Stimulated activated CD8-positive, alpha-beta memory T cell treated with anti-CD3 and anti-CD28 coated beads, Interleukin-12 subunit alpha, Interleukin-12 subunit beta, amount 100 ng/mL, for 4 hours (primary cell): ENCODE results near the gene GKAP1.
A peak's percentile ranks its signal among the peaks of the same experiment; 100 is the strongest.
"Not testable (repeated sequence)": the region's sequence is repeated elsewhere in the genome, so short reads cannot be mapped to it uniquely, and the experiment has no call there.

Experiments
- DNase-seq: peaks from one replicate; pipeline ENCODE4 v3.0.0-alpha.2; 2020; ENCODE audit warnings: low read depth

GKAP1 gene

DNA sequence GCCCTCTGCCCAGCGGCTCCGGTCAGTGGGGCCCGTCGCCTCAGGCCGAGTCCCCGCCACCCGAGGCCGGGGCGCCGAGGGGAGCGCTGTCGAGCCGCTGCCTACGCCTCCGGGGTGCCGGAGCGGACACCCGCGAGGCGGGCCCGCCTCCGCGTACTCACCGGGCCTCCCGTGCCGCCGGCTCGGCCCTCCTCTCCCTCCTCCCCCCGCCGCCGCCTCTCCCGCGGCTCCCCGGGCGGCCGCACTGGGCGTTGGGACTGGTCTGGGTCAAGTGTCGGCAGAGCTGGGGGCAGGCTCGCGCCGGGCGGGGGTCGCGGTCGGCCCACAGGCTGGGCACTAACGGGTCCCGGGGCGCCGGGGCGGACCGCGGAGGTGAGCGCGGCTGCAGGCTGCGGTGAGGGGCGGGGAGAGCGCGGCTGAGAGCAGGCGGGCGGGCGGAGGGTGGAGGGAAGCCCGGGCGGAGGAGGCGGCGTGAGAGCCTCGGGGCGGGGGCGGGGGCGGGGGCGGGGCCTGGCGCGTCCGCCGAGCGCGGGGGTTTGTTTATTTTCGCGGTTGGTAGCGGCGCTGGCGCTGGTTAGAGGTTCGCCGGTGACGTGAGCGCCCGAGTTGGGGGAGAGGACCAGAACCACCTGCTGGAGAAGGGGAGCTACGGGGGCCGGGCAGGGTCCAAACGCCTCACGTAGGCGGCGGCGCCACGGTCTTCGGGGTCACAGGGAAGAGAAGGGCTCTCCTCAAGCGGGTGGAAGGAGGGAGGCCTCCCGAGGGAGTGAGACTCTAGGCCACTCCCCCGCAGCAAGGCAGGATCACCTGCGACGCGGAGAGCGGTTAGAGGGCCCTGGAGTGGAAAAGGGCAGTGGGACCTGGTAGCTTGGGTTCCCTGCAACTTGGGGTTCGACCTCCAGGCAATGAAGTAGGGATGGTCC, at the start of gene GKAP1:
Gene GKAP1 (minus strand): TSS at position 414 of the 923 bp plus-strand sequence. CDS start 11,252 bp downstream, outside the sequence.
- DNase-seq, result peak; percentile 72

DNA sequence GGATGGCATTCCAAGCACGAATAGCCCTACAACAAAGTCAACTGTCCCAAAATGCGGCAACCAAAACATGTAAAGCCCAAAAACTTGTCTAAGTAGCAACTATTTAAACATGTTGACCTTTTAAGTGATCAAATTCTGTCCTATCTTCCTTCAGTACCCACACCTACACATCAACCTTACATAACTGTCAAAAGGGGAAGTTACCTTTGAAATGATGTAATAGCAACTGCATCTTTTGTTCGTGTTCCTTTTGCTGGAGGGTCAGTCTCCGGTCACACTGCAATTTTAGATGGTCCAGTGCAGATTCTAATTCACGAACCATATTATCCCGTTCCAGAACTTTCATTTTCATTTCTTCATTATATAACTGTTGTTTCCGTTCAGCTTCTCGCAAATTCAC, 32.3 kb upstream of the GKAP1 start:
- DNase-seq, result not testable (repeated sequence)

DNA sequence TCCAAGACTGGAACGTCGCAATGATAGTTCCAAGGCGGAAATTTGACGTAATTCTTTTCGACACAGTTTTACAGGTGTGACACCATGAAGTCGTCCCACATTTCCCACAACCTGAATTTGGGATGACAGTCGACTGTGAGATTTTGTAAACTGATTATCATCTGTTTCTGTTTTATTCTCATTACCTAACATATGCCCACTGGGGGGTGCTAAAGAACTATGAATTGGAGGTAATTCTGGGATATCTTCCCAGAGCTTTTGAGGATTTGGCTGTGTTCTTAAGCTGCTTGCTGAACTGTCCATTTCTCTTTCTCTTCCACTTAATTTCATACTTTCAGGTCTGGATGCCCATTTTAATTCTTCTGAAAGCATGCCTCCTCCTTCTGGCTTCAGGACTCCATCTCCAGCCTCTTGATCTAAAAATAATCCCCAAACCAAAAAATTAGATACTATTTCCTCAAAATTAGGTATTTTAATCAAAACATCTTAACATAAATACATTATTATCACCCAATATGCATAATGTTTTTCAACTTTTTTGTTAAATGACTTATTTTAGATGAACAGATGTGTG, 19.6 kb upstream of the GKAP1 start:
- DNase-seq, result not testable (repeated sequence)

DNA sequence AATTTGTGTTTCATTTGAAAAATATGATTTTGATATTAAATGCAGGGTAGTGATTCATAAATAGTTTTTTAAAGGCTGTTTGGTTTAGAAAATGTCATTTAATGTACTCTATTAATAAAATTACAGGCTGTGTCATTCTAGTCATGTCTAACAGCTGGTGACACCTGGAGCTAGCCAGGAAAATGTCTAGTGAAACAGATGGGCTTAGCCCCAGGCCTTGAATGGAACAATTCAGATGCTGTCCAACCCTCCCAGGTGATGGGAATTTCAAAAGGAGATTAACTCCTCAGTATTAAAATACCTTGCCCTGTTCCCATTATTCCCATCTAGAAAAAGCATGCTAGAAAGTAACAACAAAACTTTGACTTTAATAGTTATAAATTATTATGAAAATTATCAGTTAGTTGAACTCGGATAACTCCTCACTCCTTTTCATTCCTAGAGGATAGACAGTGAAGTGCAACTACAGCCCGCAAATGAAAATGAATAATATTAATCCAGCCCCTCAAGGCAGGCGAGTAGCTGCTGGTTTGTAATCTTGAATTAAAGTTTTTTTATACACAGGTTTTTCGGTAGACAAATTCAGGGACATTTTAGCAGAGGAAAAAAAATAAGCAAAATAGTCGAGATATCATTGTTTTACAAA, 13.0 kb upstream of the GKAP1 start:
- not testable (repeated sequence) for DNase-seq

DNA sequence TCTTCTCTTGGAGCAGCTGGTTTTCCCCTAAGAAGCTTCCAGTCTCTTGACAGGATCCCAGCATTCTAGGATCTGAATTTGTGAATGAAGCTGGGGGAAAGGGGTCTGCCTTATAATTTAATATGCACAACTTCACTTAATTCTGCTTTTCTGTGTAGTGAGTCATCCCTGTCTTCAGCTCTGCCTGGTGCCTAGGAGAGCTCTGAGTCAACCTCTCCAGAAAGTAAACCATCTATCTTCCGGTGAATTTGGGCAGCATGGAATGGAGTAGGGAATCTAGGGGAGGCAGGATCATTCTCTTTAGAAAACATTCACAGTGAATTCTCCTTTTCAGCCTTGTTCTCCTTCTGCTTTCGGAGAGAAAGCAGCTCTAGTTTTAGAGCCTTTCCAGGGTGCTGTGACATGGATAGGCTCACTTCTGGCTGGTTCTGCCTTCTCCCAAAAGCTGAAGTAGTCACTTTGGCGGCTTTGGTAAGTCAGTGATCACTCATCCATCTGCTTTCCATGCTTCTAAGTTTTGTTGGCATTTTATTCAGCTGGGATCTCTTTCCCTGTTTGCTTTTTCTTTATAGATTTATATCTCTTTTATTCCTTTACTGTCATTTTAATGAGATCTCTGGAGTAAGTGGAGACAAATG, 7.5 kb upstream of the GKAP1 start:
- not testable (repeated sequence) for DNase-seq

DNA sequence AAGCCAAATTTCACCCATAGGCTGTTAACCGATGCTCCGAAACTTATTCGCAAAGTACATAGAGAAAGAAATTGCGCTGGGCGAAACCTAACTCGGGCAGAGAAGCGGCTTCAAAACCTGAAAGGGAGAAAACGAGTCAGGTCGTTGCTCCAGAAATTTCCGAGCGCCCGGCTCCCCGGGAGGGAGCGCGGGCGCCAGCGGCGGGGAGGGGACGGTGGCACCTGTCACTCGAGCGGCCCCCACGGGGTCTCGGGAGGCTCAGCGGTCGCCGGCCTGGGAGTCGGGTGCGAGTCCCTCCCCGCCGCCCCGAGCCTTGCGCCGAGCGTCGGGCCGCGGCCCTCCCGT, 586 bp downstream of the GKAP1 start:
- DNase-seq, result not testable (repeated sequence)

DNA sequence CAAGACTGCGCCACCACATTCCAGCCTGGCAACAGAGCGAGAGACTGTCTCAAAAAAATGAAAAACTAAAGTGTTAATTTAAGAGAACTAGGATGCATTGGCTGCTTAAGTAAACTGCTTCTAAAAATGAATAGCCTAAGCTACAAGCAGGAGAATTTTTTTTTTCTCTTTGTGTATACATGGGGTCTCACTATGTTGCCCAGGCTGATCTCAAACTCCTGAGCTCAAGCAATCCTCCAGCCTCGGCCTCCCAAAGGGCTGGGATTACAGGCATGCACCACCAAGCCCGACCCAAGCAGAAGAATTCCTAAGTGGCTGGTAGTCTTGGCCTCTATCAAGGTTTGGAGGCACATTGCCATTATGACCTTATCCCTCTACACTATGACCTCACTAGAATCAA, 2.4 kb downstream of the GKAP1 start:
- not testable (repeated sequence) for DNase-seq

DNA sequence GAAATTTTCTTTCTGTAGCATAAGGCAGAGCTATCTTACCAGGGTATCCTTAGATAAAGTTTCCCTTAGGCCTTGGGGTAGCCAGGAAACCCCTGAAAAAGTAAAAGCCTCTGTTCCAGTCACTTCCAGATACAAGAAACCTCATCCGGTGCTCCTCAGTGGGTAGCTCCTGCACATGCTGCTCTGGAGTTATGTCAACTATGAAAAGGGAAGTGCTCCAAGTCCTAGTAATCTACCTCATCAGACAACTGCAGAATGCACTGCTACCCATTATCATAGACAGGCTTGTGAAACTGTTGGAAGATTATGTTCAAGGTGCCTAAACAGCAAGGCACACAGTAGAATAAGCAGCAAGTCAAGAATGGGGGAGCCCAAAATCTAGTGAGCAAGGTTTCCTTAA, 8.4 kb downstream of the GKAP1 start:
- DNase-seq, result not testable (repeated sequence)

DNA sequence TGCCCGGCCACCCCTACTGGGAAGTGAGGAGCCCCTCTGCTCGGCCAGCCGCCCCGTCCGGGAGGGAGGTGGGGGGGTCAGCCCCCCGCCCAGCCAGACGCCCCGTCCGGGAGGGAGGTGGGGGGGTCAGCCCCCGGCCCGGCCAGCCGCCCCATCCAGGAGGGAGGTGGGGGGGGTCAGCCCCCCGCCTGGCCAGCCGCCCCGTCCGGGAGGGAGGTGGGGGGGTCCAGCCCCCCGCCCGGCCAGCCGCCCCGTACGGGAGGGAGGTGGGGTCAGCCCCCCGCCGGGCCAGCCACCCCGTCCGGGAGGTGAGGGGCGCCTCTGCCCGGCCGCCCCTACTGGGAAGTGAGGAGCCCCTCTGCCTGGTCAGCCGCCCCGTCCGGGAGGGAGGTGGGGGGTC, 13.1 kb downstream of the GKAP1 start:
- DNase-seq, result not testable (repeated sequence)

DNA sequence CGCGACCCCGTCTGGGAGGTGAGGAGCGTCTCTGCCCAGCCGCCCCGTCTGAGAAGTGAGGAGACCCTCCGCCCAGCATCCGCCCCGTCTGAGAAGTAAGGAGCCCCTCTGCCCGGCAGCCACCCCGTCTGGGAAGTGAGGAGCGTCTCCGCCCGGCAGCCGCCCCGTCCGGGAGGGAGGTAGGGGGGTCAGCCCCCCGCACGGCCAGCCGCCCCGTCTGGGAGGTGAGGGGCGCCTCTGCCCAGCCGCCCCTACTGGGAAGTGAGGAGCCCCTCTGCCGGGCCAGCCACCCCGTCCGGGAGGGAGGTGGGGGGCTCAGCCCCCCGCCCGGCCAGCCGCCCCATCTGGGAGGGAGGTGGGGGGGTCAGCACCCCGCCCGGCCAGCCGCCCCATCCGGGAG, 13.6 kb downstream of the GKAP1 start:
- DNase-seq, result not testable (repeated sequence)

DNA sequence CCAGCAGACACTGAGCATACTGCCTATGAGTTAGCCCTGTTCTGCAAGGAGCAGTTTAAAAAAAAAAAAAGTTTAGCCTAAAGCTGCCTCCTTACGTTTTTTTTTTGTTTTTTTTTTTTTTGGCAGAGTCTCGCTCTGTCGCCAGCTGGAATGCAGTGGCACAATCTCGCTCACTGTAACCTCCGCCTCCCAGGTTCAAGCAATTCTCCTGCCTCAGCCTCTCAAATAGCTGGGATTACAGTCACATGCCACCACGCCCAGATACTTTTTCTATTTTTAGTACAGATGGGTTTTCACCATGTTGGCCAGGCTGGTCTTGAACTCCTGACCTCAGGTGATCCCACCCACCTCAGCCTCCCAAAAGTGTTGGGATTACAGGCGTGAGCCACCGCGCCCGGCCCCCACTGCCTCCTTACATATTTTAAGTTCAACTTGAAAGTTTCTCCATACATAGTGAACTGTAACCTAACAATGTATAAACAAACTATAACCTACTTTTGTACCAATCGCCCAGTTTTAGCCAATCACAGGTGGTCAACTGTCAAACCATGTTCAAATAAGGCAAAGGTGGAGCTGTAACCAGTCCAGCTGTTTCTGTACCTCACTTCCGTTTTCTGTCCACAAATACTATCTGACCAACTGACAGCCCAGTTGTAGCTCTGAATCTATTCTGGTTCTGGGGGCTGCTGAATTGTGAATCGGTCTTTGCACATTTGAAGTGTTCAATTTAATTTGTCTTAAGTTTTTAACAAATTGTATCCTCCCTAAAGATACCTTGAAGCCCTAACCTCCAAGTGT, 17.1 kb downstream of the GKAP1 start:
- DNase-seq, result no peak

DNA sequence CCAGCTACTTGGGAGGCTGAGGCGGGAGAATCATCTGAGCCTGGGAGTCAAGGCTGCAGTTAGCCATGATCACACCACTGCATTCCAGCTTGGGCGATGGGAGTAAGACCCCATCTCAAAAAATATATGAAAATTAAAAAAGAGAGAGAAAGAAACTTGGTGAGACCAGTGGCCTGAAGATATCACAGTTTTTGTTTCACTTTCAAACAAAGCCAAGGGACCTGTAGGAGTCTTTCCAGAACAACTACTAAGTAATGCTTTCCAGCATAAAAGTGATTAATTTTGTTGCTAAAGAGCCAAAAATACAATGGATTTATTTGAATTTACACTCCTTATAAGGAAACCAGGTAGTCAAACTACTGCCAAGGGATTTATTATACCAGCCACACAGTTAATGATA, 23.5 kb downstream of the GKAP1 start:
- DNase-seq, result no peak

DNA sequence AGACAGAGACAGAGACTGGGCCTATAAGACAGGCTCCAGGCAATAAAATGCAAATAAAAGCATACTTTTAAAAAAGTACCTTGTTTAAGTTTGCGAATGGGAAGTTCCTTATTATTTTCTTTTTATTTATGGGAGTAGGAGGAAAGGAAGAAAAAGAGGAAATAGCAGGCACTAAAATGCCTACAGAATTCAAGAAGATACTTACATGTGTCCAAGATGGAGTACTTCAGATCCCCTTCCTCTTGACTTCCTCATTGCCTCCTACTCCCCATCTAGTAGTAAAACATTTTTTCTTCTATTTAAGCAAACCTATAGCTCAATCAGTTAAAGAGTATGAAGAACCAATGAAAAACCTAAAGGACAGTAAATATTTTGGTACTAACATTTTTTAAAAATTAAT, 24.8 kb downstream of the GKAP1 start:
- DNase-seq, result no peak

DNA sequence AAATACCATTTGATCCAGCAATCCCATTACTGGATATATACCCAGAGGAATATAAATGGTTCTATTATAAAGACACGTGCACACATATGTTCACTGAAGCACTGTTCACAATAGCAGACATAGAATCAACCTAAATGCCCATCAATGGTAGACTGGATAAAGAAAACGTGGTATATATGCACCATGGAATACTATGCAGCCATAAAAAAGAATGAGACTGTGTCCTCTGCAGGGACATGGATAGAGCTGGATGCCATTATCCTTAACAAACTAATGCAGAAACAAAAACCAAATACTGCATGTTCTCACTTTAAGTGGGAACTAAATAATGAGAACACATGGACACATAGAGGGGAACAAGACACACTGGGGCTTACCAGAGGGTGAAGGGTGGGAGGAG, 39.4 kb downstream of the GKAP1 start:
- no peak for DNase-seq

DNA sequence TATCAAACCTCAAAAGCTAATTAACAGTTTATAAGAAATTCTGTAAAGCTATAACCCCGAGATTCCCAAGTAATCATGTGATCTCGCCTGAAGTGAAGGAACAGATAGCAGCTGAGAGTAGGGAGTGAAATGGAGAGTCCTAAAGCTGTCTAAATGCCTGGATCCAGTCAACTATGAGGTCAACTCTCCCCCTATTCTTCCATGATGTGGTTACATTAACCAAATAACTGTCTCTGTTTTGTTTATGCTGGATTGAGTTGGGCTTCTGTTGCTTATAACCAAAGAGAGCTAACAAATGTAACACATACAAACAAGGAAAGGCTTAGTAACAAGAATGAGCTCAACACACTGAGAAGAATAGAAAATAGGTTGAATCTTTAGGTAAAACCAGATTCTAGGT, 41.6 kb downstream of the GKAP1 start:
- DNase-seq, result no peak

DNA sequence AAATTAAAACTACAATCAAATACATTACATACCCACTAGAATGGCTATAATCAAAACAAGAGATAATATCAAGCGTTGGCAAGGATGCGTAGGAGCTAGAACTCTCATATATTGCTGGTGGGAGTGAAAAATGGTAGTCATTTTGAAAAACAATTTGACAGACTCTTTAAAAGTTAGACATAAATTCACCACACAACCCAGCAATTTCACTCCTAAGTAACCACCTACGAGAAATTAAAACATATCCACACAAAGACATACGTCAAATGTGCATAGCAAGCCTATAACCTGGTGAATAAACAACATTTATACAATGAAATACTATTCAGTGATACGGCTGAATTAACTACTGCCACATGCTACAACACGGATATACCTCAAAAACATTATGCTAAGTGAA, 44.7 kb downstream of the GKAP1 start:
- no peak for DNase-seq

DNA sequence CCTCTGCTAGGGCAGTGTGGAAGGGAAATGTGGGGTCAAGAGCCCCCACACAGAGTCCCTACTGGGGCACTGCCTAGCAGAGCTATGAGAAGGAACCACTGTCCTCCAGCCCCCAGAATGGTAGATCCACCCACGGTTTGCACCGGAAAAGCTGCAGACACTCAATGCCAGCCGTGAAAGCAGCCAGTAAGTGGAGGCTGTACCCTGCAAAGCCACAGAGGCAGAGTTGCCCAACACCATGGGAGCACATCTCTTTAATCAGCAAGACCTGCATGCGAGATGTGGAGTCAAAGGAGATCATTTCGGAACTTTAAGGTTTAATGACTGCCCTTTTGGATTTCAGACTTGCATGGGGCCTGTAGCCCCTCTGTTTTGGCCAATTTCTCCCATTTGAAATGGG, 52.2 kb downstream of the GKAP1 start:
- no peak for DNase-seq

DNA sequence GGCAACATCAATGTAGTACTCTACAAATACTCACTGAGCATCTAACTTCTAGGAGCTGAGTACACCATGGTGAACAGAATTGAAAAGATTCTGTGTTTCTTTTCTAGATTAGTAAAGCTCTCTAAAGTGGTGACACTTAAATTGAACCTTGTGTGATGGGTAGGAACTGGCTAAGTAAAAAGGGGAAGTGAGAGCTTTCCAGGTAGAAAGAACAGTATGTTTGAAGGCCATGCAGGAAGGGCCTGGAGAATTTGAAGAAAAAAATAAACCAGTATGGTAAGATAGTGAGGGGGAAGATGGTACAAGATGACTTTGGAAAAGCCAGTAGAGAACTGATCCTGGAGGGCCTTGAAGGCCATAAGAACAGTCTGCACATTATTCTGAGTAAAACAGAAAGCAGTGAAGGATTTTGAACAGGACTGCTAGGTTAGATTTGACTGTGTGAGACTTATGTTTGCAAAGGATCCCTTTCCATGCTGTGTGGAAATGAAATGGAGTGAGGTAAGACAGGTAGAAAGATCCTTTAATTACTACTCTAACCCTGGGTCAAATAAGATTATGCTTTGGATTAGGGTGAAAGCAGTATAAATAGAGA, 63.1 kb downstream of the GKAP1 start:
- no peak for DNase-seq

DNA sequence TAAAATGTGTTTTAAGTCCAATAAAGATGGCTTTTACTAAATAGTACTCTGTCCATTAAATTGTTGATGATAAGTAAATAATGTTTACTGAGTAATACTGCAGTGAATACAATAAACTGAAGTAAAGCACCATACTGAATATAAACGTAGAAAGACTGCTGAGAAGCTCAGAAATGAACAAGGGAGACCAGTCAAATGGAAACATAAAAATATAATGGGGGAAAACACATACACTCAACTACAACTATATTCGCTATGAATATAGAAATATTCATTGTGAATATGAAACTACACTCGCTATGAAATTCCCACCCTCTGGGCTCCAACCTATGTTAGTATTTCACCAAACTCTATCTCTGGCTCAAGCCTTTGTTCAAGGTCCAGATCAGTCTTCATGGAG, 67.9 kb downstream of the GKAP1 start:
- no peak for DNase-seq

DNA sequence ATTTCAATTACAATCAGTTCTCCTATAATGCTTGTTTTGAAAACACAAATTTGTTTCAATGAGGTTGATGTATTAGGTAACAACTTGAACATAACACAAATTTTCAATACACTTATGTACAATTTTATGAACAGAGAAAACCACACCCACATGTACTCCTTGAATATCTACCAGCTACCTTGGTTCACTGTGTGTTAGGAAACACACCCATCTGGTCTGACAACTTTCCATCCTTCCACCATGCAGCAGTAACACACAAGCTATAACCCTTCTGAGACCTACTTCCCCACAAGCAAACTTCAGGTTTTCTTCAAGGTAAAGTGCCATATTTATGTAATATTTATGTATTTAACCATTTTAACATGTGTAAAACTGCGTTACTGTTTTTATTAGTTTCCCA, 73.4 kb downstream of the GKAP1 start:
- no peak for DNase-seq

DNA sequence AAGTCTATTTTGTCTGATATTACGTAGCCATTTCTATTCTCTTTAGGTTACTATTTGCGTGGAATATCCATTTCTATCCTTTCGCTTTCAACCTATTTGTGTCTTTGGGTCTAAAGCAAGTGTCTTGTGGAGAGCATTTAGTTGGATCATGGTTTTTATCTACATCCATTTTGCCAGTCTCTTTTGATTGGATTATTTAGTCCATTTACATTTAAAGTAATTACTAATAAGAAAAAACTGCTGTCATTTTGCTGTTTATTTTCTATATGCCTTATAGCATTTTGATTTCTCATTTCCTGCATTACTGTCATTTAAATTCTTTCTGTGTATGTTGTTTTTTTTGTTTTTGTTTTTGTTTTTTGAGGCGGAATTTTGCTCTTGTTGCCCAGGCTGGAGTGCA, 83.8 kb downstream of the GKAP1 start:
- DNase-seq, result no peak
